Right hindlimb (tissue), 1 donor: Measurements from ENCODE around the gene CRX.
"Not testable (repeated sequence)": the region's sequence is repeated elsewhere in the genome, so short reads cannot be mapped to it uniquely, and the experiment has no call there.

ENCODE experiments used
- DNase-seq: peaks from one replicate; pipeline ENCODE4 v3.0.0-alpha.2; 2018

Gene CRX

DNA sequence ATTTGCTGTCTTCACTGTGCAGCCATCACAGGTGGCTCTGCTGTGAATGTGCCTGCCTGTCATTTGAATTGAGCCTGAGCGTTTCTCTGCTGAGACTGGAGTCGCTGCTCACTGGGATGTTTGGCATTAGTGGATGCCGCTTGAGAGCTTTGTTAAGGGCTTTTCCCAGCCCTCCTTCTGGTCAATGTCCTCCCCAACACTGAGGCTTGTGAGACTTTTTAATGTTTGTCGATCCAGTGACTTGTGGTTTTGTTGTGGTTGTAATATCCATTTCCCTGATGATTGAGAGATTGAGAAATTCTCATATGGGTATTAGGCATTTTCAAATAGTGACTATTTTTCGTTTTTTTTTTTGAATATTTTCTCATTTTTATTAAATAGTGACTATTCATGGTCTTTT, 39.9 kb downstream of the CRX start:
- no peak for DNase-seq

DNA sequence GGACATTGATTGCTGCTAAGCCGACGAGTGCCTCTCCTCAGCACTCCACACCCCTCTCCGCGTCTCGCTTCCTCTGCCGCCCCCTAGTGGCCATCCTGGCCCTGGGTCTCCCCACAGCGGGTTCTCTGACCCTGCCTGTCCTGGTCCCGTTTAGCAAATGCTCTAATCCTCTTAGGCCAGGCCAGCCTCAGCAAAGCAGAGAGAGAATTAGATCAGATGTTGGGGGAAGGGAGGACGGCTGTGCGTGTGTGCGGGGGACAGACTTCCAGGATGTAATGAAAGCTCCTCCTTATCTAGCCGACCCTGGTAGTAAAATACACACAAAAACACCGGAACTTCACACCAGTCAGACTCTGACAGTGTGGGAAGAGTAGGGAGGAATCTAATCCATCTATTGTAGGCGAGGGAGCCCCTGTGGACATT, 41.8 kb downstream of the CRX start:
- peak; percentile 89 for DNase-seq

DNA sequence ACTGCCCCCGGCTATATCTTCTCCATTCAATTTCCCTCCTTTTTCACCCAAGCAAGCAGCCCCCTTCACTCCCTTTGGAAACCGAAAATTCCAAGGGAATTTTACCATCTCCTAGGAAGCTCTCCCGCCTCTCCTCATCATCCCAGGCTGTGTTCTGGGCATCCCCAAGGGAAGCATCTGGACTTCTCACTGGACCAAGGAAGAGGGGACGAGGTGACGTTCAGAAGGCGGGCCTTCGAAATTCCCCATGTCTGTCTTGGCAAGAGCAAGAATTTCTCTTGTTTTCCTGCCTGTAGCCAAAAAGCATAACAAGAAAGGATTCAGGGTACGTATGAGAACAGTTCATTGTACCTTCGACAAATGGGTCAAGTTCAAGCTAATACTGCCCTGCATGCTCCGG, 43.4 kb downstream of the CRX start:
- DNase-seq: no peak

DNA sequence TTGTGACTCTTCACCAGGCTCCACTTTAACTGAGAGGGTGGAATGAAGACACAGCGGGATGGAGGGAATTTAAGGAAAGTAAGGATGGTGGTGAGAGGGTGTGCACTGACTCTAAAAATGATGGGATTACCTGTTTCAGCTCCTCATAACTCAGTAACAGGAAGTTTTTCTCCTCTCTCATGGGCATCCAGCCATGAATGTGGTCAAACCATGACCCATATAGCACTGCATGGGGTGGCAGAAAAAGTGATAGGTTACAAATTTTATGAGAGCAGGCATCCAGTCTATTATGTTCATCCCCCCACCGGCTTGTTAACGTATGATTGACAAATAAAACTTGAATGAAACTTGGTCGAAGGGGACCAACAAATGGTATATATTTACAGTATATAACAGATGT, 57.2 kb downstream of the CRX start:
- DNase-seq: no peak

DNA sequence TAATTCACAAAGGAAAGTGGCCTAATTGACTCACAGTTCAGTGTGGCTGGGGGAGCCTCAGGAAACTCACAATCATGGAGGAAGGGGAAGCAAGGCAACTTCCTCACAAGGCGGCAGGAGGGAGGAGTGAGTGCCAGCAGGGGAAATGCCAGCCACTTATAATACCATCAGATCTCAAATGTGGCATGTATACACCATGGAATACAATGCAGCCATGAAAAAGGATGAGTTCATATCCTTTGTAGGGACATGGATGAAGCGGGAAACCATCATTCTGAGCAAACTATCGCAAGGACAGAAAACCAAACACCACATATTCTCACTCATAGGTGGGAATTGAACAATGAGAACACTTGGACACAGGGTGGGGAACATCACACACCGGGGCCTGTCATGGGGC, 57.6 kb downstream of the CRX start:
- DNase-seq: not testable (repeated sequence)

DNA sequence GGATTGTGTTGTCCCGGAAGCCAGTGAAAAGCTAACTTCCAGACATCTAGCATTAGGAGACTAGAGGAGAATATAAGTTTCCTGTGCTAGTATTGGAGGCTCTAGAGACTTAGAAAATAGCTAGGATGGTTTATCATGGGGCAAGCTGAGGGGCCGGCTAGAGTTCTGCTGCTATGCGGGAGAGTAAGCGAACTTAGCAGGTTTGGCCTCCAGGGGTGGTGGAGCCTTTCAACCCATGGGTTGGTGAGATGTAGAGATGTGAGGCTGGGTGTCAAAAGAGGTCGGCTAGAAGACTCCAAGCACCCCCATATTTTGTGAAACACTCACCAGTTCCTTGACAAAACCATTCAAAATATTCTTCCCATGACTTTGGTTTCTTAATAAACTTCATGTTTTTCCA, 60.0 kb downstream of the CRX start:
- no peak for DNase-seq

DNA sequence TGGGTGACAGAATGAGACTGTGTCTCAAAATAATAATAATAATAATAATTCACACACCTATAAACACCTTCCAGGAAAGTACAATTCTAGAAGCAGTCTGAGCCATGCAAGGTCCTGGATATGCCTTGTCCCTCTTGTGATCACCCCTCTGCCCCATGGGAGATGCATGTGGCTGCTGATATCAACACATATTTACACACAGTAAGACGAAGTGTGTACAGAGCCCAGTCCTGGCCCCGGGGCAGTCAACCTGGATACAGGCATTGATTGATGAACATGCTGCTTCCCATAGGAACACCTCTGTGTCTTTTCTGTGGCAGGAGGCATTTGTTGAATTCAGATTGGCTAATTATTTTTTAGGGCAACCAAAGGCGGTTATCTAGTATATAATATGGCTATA, 61.2 kb downstream of the CRX start:
- no peak for DNase-seq

DNA sequence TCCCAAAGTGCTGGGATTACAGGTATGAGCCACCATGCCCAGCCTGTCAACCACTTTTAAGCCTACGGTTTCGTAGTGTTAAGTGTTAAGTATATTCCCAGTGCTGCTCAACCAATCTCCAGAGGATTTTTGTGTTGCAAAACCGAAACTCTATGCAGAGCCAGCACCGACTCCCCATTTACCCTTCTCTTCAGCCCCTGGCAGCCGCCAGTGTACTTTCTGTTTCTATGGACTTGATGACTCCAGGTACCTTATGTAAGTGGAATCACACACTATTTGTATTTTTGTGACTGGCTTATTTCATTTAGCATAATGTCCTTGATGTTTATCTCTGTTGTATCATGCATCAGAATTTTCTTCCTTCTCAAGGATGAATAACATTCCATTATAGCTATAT, 63.3 kb downstream of the CRX start:
- no peak for DNase-seq

DNA sequence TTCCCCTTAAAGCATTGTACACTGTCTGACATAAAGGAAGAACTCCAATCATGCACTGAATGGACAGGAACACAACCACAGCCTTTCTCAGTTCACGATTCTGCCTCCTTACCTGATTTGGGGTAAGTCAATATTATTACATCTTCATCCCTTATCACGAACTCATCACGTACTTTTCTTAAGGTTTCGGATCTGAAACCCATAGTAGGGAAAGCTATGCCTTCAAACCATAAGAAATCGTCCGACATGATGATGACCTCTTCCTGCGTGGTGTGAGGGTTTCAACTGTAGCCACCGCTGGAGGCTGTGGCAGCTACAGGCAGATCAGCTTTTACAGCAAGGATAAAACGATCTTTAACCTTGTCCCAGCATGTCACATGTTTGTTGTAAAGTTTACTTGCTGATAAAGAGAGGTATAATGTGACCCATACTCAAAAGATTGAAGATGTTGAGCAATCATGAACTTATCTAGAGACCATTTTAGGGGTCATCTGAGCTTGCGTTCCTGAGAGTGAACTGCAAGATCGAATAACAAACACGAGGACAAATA, 64.3 kb downstream of the CRX start, which contains the start of gene SULT2A1:
Gene SULT2A1 (minus strand): TSS at position 306 of the 550 bp plus-strand sequence. CDS start 58 bp downstream, at position 248.
- no peak for DNase-seq

DNA sequence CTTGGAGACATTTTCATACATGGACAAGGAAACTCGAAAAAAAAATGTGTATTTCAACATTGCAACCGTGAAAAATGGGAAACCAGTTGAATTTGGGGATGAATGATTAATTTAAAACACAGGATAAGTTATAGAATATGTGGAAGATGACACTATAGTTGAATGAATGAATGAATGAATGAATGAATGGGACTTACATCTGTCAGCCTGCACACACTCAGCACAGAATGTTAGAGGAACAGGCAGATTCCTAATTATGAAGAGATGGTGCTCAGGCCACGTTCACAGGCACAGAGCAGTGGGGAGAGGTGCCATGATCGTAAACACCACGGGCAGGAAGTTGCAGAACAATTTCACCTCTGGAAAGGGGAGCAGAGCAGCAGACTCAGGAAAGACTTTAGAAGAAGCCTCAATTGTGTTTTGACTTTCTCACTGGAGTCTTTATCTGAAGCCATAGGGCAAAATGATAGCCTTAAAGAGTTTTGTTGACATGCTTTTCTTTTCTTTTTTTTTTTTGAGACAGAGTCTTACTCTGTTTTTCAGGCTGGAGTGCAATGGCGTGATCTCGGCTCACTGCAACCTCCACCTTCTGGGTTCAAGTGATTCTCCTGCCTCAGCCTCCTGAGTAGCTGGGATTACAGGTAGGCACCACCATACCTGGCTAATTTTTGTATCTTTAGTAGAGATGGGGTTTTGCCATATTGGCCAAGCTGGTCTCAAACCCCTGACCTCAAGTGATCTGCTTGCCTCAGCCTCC, 69.3 kb downstream of the CRX start:
- no peak for DNase-seq

DNA sequence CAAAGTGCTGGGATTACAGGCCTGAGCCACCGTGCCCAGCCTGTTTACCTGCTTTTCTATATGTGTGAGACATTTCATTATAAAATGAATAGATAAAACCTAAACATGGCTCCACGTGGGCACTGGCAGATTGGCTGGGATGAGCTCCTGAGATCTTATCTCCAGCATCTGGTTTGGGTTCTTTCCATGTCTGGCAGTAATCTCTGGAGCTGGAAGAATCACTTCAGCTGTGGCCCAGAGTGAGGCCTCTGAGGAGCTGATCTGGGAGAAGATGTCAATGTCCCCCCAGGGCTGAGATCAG, 69.8 kb downstream of the CRX start:
- no peak for DNase-seq

DNA sequence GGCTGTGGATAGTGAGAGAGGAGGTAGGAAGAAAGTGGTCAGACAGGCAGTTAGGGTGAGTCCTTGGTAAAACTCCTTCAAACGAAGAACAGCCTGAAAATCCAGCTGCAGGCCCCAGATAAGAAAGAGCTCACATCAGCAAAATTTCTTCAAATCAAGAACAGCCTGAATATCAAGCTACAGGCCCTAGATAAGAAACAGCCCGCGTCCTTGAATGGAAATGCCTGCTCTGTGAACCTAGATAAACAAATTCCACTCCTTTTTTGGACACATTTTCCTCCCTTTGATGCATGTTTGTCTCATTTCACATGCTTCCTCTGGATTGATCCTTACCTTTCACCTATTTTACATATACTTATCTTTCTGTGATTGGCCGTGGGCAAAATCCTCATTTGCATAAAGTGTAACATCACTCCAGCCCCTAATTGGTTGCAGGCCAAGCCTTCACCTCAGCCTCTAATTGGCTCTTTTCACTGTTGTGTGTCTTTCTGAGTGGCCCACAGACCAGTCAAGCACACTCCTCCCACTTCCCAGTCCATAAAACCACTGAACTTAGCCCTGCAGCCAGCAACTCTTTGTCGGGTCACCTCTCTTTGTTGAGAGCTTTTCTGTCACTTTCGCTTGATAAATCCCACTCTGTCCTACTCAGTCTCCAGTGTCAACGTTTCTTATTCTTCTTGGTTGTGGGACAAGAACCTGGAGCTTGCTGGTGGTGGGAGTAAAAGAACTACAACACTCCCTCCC, 70.4 kb downstream of the CRX start:
- no peak for DNase-seq
